ENCODE measurements around the gene NMD3. TPM values are rescaled to one million over a fixed set of nuclear protein-coding genes. Genes with fewer than 3 reads are reported as not detected.
"Not testable (repeated sequence)": the region's sequence is repeated elsewhere in the genome, so short reads cannot be mapped to it uniquely, and the experiment has no call there.

NMD3 gene
- total RNA-seq, 1 experiment from 2014 or later = 55.6 TPM

- Mint-ChIP-seq H3K27me3 (ENCODE audit: low read depth) (no peaks in the 10 kb centered on the region), H3K4me1 (no peaks in the 10 kb centered on the region), H3K27ac (no peak overlapping the region), H3K36me3 (ENCODE audit: insufficient read depth in 1 of 3, low read depth in 3 of 3) (peaks cover 0 to 4% (median 4%) of the 10 kb centered on the region in 3 experiments; a peak in 4 of 7 replicates), H3K4me3 (no peak overlapping the region), H3K9me3 (peaks cover 7 to 14% of the 10 kb centered on the region in 2 experiments; a peak in 4 of 5 replicates)
- Histone ChIP-seq H3K27me3 (ENCODE audit: insufficient read depth, low read length) (no peaks in the 10 kb centered on the region), H2BK12ac (ENCODE audit: insufficient read length, low read depth, low read length) (no peak overlapping the region), H3K9me3 (ENCODE audit: control insufficient read depth, low read depth, low read length) (no peaks in the 10 kb centered on the region), H3K79me1 (ENCODE audit: insufficient read depth, low read depth, low read length, poor library complexity, severe bottlenecking) (no peaks in the 10 kb centered on the region), H3K18ac (ENCODE audit: insufficient read length, low read depth, low read length) (no peak overlapping the region), H3K14ac (ENCODE audit: insufficient read depth, low read length) (no peak overlapping the region), H2BK15ac (ENCODE audit: low read depth, low read length) (no peak overlapping the region), H2BK120ac (ENCODE audit: low read depth, low read length, poor library complexity, severe bottlenecking) (no peak overlapping the region), H2BK5ac (ENCODE audit: insufficient read length, low read length) (no peak overlapping the region), H2BK20ac (ENCODE audit: low read depth, low read length, poor library complexity, severe bottlenecking) (no peak overlapping the region), H3K9ac (ENCODE audit: extremely low read depth, insufficient read length, low read length) (no peak overlapping the region), H3K4me2 (ENCODE audit: insufficient read depth, insufficient read length, low read length) (no peak overlapping the region), H4K91ac (ENCODE audit: insufficient read length, low read depth, low read length) (no peak overlapping the region), H3K79me2 (ENCODE audit: insufficient read depth, low read length) (no peaks in the 10 kb centered on the region), H3T11ph (ENCODE audit: low read length) (no peak overlapping the region), H3K27ac (ENCODE audit: insufficient read length, low read depth, low read length) (no peak overlapping the region), H3K4me1 (ENCODE audit: insufficient read depth, low read length) (no peaks in the 10 kb centered on the region), H4K5ac (ENCODE audit: insufficient read length, low read depth, low read length) (no peak overlapping the region), H3K56ac (ENCODE audit: insufficient read length, low read depth, low read length) (no peak overlapping the region), H4K20me1 (ENCODE audit: control insufficient read depth, insufficient read depth, insufficient read length) (no peaks in the 10 kb centered on the region), H2AFZ (ENCODE audit: low read length) (no peak overlapping the region), H3K4ac (ENCODE audit: low read depth, low read length) (no peak overlapping the region), H4K8ac (replicated peaks; ENCODE audit: insufficient read length, low read depth, low read length) (no peak overlapping the region), H3K23ac (ENCODE audit: insufficient read length, low read depth, low read length) (no peak overlapping the region), H2AK5ac (ENCODE audit: insufficient read length, low read length) (no peak overlapping the region), H3K23me2 (ENCODE audit: insufficient read length, low read depth, low read length, poor library complexity, severe bottlenecking) (no peaks in the 10 kb centered on the region)
- no peak for TF ChIP-seq CTCF (conservative IDR thresholded peaks at IDR 0.05)
- WGBS (ENCODE audit: extremely low coverage, insufficient read length, low lambda C conversion rate) = no CpG with 5 or more reads among the region's 3 CpGs
- DNase-seq = no peak
Measured at GRCh38 chr3:161177991-161178390, 43.1 kb upstream of the NMD3 start.

GRCh38 chr3:161181371-161181770, 39.7 kb upstream of the NMD3 start:
- not testable (repeated sequence) for H4K20me1 ChIP-seq (ENCODE audit: control insufficient read depth, insufficient read depth, insufficient read length); H3K27ac Mint-ChIP-seq; H4K8ac ChIP-seq (replicated peaks; ENCODE audit: insufficient read length, low read depth, low read length); H3K4me1 ChIP-seq (ENCODE audit: insufficient read depth, low read length); H3K56ac ChIP-seq (ENCODE audit: insufficient read length, low read depth, low read length); H2BK5ac ChIP-seq (ENCODE audit: insufficient read length, low read length); H2BK12ac ChIP-seq (ENCODE audit: insufficient read length, low read depth, low read length); H4K91ac ChIP-seq (ENCODE audit: insufficient read length, low read depth, low read length); H3K23me2 ChIP-seq (ENCODE audit: insufficient read length, low read depth, low read length, poor library complexity, severe bottlenecking); H3K79me1 ChIP-seq (ENCODE audit: insufficient read depth, low read depth, low read length, poor library complexity, severe bottlenecking); H3K9me3 ChIP-seq (ENCODE audit: control insufficient read depth, low read depth, low read length); H2BK120ac ChIP-seq (ENCODE audit: low read depth, low read length, poor library complexity, severe bottlenecking); H3K23ac ChIP-seq (ENCODE audit: insufficient read length, low read depth, low read length); H3K27ac ChIP-seq (ENCODE audit: insufficient read length, low read depth, low read length); H3K4me3 Mint-ChIP-seq; H3K79me2 ChIP-seq (ENCODE audit: insufficient read depth, low read length); H3K18ac ChIP-seq (ENCODE audit: insufficient read length, low read depth, low read length); DNase-seq; H4K5ac ChIP-seq (ENCODE audit: insufficient read length, low read depth, low read length); H2BK15ac ChIP-seq (ENCODE audit: low read depth, low read length); H3K14ac ChIP-seq (ENCODE audit: insufficient read depth, low read length); H3K4me2 ChIP-seq (ENCODE audit: insufficient read depth, insufficient read length, low read length); H2AFZ ChIP-seq (ENCODE audit: low read length); H3K27me3 Mint-ChIP-seq (ENCODE audit: low read depth); H3K4ac ChIP-seq (ENCODE audit: low read depth, low read length); H2AK5ac ChIP-seq (ENCODE audit: insufficient read length, low read length); H2BK20ac ChIP-seq (ENCODE audit: low read depth, low read length, poor library complexity, severe bottlenecking); H3K27me3 ChIP-seq (ENCODE audit: insufficient read depth, low read length); H3T11ph ChIP-seq (ENCODE audit: low read length); H3K9ac ChIP-seq (ENCODE audit: extremely low read depth, insufficient read length, low read length); H3K36me3 Mint-ChIP-seq (ENCODE audit: insufficient read depth in 1 of 3, low read depth in 3 of 3)
- H3K4me1 Mint-ChIP-seq = peaks cover 12 to 13% of the 10 kb centered on the region in 2 experiments
- WGBS (ENCODE audit: extremely low coverage, insufficient read length, low lambda C conversion rate) = no CpG with 5 or more reads among the region's 1 CpG
- H3K9me3 Mint-ChIP-seq = peaks cover 3 to 18% of the 10 kb centered on the region in 2 experiments; a peak in 3 of 5 replicates
